ENCODE results near the gene MVB12B.

DNA sequence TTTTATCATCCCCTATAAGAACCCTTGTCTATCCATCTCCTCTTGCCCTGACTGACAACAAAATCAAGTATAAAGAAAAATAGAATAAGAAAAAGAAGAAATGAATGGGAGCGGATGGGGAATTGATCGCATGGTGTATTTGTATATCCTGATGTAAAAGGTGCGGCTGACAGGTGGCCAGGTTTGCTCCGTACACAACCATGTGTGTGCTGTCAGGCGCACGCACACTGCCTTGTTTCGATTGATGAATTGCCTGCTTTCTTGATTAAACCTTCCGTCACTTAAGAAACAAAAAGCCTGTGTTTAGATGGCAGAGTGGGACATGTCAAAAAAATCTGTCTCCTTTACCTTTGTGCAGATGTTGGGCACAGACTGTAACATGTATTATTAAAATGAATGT, 102.6 kb downstream of the MVB12B start:
- TF ChIP-seq, protein P1, sequence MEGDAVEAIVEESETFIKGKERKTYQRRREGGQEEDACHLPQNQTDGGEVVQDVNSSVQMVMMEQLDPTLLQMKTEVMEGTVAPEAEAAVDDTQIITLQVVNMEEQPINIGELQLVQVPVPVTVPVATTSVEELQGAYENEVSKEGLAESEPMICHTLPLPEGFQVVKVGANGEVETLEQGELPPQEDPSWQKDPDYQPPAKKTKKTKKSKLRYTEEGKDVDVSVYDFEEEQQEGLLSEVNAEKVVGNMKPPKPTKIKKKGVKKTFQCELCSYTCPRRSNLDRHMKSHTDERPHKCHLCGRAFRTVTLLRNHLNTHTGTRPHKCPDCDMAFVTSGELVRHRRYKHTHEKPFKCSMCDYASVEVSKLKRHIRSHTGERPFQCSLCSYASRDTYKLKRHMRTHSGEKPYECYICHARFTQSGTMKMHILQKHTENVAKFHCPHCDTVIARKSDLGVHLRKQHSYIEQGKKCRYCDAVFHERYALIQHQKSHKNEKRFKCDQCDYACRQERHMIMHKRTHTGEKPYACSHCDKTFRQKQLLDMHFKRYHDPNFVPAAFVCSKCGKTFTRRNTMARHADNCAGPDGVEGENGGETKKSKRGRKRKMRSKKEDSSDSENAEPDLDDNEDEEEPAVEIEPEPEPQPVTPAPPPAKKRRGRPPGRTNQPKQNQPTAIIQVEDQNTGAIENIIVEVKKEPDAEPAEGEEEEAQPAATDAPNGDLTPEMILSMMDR (IDR thresholded peaks at IDR 0.05) = no peak
- TF ChIP-seq POLR2A (IDR thresholded peaks at IDR 0.05) (no peak), EP300 (IDR thresholded peaks at IDR 0.05) (no peak)

Data from tibial nerve (tissue), 4 donors.